ENCODE data around the gene C4orf50.

GRCh38 chr4:5956285-5957021 lies 61.8 kb downstream of the C4orf50 start:
- no peak for TF ChIP-seq CTCF (IDR thresholded peaks at IDR 0.05; ENCODE audit: low read depth, low read length)
- TF ChIP-seq EZH2phosphoT487 (IDR thresholded peaks at IDR 0.05; ENCODE audit: low read depth) = no peak
